GM13976 (cell line): ENCODE data around the gene PPP1R13L.

Experiments
- DNase-seq: peaks from one replicate; pipeline ENCODE4 v3.0.0; 2012; ENCODE audit warnings: low spot score
- in situ Hi-C: fragments of 300-500 bp; cut with MboI; formaldehyde crosslinking; loops from one replicate; pipeline ENCODE4 v1.12.0; 2022; ENCODE audit warnings: low sequenced_read_pairs, mixed read lengths, inconsistent platforms; ENCODE audit not compliant: unreplicated experiment
- TF ChIP-seq, protein P1 (sequence below): IDR thresholded peaks from 2 replicates; pipeline ENCODE4 v1.5.1; 2012; ENCODE audit warnings: borderline replicate concordance, mild to moderate bottlenecking; ENCODE audit not compliant: insufficient read depth; ENCODE audit errors: extremely low read depth, missing control alignments, control extremely low read depth

PPP1R13L gene

DNA sequence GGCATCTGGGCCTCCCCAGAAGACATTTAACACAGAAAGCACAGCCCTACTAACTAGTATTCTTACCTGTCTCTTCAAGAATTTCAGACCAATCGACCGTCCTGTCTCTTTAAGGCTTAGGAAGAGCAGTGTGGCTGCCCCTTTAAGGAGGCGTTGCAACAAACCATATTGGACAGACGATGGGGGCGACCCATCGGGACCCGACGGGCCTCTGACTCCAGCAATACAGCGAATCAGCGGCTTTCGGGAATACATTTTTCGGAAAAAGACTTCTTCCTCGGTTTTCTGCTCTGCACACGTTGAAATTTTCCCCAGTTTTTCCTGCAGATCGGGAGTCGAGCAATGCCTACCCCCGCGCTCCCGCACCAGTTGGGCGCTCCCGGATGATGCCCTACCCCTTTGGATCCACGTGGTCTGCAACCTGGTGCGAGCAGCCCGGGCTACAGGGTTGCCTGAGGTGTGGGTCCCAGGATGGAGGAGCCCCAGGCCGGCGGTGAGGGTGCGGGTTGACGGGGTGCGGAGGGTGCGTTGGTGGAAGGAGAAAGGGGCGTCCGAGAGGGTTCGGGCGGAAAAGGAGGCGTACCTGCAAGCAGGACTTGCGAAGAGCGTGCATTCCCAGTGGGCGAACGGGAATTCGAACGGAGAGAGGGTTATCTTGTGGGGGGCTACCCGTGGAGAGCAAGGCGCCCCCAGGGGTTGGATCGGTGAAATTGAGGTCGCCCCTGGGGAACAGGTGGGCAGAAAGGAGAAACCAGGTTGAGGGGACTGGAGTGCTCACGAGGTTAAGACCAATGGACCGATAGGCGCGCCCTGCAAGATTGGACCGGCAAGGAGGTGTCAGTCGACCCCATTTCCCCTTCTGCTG, 1.6 kb upstream of the PPP1R13L start, which contains the start of gene POLR1G:
Gene POLR1G (plus strand): TSS at position 419 of the 865 bp plus-strand sequence. CDS start 53 bp downstream, at position 472.
- TF ChIP-seq, protein P1, sequence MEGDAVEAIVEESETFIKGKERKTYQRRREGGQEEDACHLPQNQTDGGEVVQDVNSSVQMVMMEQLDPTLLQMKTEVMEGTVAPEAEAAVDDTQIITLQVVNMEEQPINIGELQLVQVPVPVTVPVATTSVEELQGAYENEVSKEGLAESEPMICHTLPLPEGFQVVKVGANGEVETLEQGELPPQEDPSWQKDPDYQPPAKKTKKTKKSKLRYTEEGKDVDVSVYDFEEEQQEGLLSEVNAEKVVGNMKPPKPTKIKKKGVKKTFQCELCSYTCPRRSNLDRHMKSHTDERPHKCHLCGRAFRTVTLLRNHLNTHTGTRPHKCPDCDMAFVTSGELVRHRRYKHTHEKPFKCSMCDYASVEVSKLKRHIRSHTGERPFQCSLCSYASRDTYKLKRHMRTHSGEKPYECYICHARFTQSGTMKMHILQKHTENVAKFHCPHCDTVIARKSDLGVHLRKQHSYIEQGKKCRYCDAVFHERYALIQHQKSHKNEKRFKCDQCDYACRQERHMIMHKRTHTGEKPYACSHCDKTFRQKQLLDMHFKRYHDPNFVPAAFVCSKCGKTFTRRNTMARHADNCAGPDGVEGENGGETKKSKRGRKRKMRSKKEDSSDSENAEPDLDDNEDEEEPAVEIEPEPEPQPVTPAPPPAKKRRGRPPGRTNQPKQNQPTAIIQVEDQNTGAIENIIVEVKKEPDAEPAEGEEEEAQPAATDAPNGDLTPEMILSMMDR, result no peak
- in situ Hi-C loops, result no loop called here
- DNase-seq, result peak; percentile 92

DNA sequence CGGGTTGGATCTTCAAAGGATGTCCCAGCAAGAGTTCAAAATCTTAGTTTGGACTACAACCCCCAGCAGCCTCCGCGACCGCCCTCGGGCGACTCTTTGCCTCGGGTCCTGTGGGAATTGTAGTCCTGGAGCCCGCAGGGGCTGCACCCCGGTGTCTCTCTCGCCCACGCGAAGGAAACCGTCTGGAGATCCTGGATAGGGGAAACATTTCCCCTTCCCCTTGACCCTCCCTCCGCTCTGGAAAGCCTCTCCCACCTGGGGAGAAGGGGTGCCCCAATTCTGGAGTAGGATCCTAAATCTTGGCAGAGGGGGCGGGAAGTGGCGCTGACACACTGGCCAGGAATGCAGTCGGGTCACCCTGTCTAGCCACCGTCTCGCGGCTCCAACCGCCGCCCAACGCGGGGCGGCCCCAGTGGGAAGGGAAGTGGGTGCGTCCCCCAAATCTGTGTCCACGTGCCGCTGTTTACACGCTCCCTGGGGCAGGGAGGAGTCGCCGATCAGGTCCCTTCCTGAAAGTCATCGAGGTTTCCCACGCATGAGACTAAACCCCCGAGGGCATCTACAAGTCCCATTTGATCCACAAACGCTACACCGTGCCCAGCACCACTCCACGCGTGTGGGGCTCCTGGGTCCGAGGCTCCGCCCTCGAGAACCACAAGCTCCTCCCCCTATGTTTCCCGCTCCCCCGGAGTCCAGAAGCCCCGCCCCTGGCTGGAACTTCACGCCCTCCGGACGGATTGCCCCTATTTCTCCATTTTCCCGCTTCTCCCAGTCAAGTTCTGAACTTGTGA, 761 bp upstream of the PPP1R13L start:
- DNase-seq, result peak; percentile 91
- in situ Hi-C loops, result no loop called here

DNA sequence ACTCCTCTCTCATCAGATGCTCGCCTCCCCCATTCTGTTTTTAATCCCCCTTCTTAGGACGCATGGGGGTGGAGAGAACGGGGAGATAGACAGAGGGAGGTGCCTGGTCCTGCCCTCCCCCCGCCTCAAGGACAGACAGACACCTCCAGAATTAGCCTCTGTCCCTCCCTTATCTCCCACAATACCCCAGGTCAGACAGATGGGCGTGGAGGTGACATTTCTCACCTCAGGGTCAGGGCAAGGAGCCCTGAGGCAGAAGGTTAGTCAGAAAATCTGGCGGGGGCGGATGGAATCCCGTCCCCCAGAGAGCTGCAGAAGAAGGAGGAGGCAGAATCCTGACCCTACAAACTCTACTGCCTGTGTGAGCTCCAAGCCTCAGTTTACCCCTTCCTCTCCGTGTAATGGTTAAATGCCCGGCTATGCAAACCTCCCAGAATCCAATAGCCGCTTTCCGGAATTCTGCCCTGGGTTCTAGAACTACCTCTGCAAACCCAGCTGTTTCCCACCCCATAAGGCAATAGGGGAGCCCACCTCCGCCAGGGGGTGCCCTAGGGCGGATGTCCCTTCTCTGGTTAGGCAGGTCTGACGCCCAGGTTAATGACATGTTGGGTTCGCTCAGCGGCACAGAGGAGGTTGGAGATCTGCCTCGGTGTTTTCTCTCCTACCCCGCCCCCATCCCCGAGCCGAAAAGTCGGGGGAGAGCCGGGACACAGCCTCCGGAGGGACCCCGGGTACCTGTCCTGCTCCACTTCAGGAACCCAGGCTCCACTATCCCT, 900 bp downstream of the PPP1R13L start:
- TF ChIP-seq, protein P1, result peak; percentile 64
- in situ Hi-C loops, result no loop called here
- DNase-seq, result peak; percentile 85

More for the DNA sequence above, 761 bp upstream of the PPP1R13L start:
- TF ChIP-seq, protein P1, result no peak

DNA sequence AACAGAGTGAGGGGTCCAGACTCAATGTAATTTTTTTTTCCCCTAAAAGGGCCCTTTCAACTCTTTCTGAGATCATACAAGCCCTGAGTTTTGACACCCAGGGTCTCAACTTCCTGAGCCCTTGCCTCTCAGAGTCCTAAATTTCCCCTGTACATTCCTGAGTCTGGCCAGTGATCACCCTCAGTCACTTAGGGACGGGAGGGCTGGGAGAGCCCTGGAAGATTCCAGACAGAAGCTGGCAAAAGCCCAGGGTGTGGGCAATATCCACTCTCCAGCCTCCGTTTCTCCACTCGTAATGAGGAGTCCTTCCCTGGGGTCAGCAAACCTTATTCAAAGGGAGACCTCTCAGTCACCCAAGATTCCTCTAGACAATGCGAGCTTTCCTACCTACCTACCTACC, 1.6 kb downstream of the PPP1R13L start:
- in situ Hi-C loops, result no loop called here
- DNase-seq, result no peak
- TF ChIP-seq, protein P1, result no peak

DNA sequence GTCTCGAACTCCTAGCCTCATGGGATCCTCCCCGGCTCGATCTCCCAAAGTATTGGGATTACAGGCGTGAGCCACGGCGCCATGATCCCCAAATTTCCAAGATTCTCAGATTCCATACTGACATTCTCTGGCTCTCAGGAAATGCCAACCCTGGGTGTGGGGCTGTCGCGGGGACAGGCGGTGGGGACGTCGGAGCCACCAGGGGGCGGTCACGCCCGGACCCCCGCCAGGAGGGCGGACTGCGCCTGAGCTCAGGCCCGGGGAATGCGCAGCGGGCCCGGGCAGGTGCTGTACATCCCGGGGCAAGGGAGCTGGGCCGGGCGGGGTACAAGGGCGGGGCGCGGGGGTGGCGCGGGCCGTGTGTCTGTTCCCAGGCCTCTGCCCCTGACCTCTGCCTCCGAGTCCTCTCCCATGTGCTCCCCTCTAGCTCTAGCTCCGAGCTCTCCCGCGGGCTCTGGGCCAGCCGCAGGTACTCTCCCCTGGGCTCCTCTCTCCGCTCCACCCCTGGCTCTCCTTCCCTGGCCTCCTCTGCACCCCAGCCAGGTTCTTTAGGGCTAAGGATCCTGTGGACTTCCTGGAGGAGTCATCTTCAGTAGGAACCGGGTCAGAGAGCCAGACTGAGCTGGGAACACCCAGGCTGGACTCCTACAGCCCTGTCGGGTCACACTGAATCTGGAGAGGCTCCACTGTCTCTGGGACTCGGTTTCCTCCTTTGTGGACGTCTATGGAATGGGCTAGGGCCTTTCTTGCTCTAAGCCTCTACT, 2.4 kb downstream of the PPP1R13L start:
- no peak for DNase-seq

More for the DNA sequence above, 2.4 kb downstream of the PPP1R13L start:
- in situ Hi-C loops, result no loop called here
- TF ChIP-seq, protein P1, result peak; percentile 33
